22Rv1 (cell line): Measurements from ENCODE around the gene SPSB3.

Experiments used
- H3K27ac ChIP-seq: fragments of 450-650 bp; 2 replicates; pipeline ENCODE4 v1.5.1; 2017
- ZFX ChIP-seq: fragments of 450-650 bp; IDR thresholded peaks from 2 replicates; pipeline ENCODE4 v1.6.1; 2017; ENCODE audit warnings: antibody characterized with exemption, borderline replicate concordance
- TF ChIP-seq, protein P1 (sequence below): fragments of 450-650 bp; IDR thresholded peaks from 2 replicates; pipeline ENCODE4 v1.5.1; 2017; ENCODE audit warnings: mild to moderate bottlenecking

Gene SPSB3

DNA sequence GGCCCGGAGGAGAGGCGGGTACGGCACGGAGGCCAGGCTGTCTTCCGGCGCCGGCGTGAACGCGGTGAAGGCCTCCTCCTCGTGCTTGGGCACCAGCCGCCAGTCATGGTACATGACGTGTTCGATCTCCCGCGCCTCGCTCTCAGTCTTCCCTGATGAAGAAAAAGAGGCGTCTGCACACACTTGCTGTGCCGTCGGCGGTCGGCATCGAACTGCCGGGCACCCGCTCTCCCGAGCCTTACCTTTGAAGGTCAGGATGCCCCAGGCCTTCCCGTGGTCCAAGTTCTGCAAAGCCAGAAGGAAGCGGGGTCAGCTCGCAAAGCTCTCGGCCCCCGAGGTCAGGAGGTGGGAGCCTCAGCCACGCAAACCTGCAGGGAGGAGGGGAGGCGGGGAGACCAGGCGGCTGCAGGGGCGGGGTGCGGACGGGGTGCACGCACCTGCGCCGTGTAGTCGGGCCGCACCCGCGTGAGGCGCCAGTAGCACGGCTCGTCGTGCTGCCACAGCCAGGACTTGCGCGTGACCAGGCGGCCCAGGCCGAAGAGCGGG lies 9.9 kb downstream of the SPSB3 start, which contains the start of gene EME2:
TSS of gene EME2 (plus strand) at position 449 of the 546 bp plus-strand sequence. CDS start 418 bp downstream, outside the sequence.
- TF ChIP-seq ZFX: no peak
- TF ChIP-seq, protein P1, sequence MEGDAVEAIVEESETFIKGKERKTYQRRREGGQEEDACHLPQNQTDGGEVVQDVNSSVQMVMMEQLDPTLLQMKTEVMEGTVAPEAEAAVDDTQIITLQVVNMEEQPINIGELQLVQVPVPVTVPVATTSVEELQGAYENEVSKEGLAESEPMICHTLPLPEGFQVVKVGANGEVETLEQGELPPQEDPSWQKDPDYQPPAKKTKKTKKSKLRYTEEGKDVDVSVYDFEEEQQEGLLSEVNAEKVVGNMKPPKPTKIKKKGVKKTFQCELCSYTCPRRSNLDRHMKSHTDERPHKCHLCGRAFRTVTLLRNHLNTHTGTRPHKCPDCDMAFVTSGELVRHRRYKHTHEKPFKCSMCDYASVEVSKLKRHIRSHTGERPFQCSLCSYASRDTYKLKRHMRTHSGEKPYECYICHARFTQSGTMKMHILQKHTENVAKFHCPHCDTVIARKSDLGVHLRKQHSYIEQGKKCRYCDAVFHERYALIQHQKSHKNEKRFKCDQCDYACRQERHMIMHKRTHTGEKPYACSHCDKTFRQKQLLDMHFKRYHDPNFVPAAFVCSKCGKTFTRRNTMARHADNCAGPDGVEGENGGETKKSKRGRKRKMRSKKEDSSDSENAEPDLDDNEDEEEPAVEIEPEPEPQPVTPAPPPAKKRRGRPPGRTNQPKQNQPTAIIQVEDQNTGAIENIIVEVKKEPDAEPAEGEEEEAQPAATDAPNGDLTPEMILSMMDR: no peak

DNA sequence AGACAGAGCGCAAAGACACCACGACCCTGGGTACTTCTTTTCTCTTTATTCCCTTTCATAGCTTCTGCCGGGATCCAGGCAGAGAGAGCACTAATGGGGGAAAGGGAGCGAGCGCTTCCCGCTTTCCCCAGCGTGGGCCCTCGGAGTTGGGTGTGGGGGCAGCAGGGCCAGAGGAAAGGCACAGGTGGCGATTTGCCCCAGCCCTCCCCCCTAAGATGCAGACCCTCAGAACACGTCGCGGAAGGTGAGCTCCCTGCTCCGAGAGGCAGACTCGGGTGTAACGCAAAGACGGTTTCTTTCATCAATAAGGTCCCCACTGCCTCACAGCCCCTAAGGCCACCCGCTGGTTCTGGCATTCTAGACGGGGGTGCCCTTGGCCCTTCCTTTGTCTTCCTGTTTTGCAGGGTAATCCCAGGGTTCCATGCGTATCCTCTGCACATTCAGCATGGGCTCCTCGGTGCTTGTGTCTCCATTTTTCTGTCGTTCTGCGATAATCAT lies 10.5 kb downstream of the SPSB3 start:
- TF ChIP-seq ZFX: no peak
- TF ChIP-seq, protein P1: no peak
- peak overlapping the region; percentile 97 for H3K27ac ChIP-seq

More for the DNA sequence above, 9.9 kb downstream of the SPSB3 start, which contains the start of gene EME2:
- H3K27ac ChIP-seq: peak within 1 kb of the TSS; percentile 97

DNA sequence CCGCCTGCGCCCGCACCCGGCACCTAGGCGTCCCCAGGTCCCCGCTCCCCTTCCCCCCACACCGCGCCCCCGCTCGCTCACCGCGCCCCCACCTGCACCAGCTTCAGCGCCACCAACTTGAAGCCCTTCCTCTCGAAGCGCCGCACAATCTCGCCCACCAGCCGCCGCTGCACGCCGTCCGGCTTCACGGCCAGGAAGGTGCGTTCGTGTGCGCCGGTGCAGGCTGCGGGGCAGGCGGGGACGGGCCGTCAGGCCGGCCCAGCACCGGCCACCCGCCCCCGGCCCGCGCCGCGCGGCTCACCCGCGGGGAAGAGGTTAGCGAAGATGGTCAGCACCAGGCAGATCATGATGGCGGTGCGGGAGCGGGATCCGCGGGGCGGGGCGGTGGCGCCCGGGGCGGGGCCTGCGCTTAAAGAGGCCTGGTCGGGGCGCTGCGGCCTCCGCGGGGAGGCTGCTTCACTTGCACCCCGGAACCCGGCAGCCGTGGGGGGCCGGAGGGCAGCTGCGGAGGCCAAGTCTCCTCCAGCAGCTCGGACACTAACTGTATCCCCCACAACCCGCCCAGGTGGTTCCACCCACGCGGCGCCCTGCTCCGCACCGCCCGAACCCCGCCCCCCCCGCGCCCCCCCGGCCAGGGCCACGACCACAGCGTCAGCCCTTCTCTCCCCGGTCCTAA lies 11.0 kb downstream of the SPSB3 start, which contains the start of gene NME3:
TSS of gene NME3 (minus strand) at position 356 of the 676 bp plus-strand sequence. CDS start at position 347, 9 bp downstream.
- H3K27ac ChIP-seq: peak within 1 kb of the TSS; percentile 97
- TF ChIP-seq, protein P1: no peak
- TF ChIP-seq ZFX: no peak

DNA sequence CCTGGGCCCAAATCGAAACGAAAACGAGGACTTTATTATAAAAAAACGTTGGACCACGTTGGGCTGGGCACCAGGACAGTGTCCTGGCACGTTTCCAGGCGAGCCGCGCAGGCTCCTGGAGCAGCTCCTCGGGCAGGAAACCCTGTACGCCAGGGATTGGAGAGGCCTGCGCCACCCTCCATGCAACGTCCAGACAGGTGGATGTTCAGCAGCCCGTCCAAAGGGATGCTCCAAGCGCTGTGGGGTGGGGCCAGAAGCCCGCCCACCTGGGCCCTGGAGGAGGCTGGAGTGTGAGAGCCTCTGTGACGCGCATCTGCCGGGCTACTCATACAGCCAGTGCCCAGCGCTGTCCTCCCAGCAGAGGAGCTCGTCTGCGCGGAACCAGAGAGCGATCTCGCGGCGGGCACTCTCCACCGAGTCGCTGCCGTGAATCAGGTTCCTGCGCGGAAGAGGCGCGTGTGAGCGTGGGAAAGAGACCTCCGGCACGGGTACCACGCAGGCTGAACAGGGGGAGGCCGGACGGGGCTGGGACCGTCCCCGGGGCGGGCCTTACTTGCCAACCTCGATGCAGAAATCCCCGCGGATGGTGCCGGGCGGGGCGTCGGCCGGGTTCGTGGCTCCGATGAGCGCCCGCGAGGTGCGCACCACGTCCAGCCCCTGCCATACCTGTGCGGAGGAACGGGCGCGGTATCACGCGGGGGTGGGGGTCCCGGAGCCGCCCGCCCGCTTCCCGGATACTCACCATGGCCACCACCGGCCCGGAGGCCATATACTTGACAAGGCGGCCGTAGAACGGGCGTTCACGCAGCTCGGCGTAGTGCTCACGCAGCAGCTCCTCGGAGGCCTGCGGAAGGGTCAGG lies 11.8 kb downstream of the SPSB3 start:
- peak overlapping the region; percentile 97 for H3K27ac ChIP-seq
- TF ChIP-seq ZFX: no peak
- TF ChIP-seq, protein P1: peak; percentile 9; the same call in 1 of the 2 replicates

DNA sequence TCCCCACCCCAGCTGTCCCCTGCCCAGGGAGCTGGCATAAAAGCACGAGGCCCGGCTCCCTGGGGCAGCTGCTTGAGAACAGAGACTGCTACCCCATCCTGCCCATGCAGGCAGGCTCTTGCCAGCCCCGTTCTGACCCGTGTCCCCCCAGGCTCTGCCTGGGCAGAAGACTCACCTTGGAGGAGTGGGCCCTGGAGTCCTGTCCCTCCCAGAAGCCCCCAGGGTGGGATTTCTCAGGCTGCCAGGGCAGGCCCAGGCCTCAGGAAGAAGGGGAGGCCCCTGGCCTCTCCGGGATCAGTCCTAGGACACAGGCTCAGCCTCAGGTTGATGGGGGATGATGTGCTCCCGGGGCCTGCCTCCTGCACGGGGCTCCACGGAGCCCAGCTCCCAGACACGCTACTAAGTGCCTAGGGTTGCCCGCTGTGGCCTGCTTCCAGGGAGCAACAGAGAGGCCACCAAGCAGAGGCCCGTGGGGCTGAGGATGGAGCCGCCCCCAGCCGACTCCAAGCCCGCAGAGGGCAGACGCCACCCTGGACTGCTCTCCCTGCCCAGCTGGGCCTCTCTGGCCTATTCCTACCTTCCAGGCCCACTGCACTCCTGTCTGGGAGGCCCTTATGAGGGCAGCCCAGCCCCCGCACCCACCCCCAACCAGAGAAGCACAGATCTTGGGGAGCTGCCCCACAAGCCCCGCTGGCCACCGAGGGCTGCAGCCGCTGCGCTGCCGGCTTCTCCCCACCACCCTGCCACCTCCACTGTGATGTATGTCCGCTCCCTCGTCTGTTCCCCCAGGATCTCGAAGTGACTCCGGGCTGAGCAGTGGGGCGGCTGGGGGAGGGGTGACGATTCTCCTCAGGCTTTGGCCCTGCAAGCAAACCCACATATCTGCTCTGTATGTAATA lies 12.7 kb downstream of the SPSB3 start:
- TF ChIP-seq ZFX: no peak
- TF ChIP-seq, protein P1: no peak
- peak overlapping the region; percentile 97 for H3K27ac ChIP-seq

DNA sequence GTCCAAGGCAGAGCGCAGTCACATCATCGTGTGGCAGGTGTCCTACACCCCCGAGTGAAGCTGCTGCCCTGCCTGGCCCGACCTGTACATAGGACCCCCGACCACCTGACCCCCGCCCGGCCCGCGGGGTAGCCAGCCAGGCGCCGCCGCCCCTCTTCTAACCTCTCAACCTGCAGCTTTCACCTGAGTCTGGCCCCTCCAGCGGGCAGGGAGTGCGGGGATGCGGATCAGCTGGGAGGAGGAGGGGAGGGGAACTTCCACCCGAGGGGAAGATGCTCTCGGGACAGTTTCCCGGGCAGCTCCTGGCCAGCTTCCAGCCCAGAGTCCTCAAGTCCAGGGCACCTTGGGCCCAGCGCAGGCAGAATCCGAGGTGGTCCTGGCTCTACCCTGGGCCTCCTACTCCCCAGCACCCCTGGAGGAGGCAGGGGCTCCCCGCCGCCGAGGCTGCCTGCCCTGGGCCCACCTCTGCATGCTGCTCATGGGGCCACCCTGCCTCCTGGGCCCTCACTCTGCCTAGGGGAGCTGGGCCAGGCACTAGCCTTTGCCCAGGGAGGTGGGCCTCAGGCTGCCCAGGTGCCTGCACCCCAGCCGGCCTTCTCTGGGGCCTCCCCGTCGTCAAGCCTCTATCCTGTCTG lies 13.5 kb downstream of the SPSB3 start:
- TF ChIP-seq, protein P1: no peak
- TF ChIP-seq ZFX: no peak
- peak overlapping the region; percentile 97 for H3K27ac ChIP-seq
